K562 (cell line): ENCODE measurements around the gene VPREB1. TPM values are rescaled to one million over a fixed set of nuclear protein-coding genes. Genes with fewer than 3 reads are reported as not detected.

Source experiments
- CBX1 ChIP-seq: sonication (generic); IDR thresholded peaks from 2 replicates; pipeline ENCODE4 v1.6.1; 2016; ENCODE audit warnings: antibody characterized with exemption, low read depth, mild to moderate bottlenecking
- CBX5 ChIP-seq: IDR thresholded peaks from 2 replicates; pipeline ENCODE4 v1.6.1; 2014; ENCODE audit warnings: low read depth, borderline replicate concordance
- E2F1 ChIP-seq: sonication (generic); formaldehyde crosslinking; IDR thresholded peaks from 2 replicates; pipeline ENCODE4 v1.8.1; 2023; ENCODE audit warnings: mild to moderate bottlenecking, missing genetic modification reagents, moderate library complexity
- GABPA ChIP-seq: fragments of 200-800 bp; sonication (Bioruptor generic); conservative IDR thresholded peaks from 2 replicates; pipeline ENCODE4 v1.6.1; 2016; ENCODE audit warnings: low read depth, missing genetic modification characterization, missing compliant biosample characterization
- MYBL2 ChIP-seq, 2 experiments: fragments of 450-650 bp in 1 of 2; sonication (generic) in 1 of 2; formaldehyde crosslinking in 1 of 2; IDR thresholded peaks; 2 replicates each; pipeline versions ENCODE4 v1.6.1 to v1.8.1; 2017 to 2022; ENCODE audit warnings: borderline replicate concordance in 1 of 2, inconsistent platforms in 1 of 2, low read depth in 1 of 2, mild to moderate bottlenecking in 1 of 2, missing genetic modification reagents in 1 of 2, moderate library complexity in 1 of 2
- NFATC3 ChIP-seq: fragments of 450-650 bp; IDR thresholded peaks from 2 replicates; pipeline ENCODE4 v1.6.1; 2017; ENCODE audit warnings: mild to moderate bottlenecking
- PHF20 ChIP-seq: fragments of 450-650 bp; IDR thresholded peaks from 2 replicates; pipeline ENCODE4 v1.6.1; 2018; ENCODE audit not compliant: partially characterized antibody
- PREB ChIP-seq: sonication (generic); formaldehyde crosslinking; IDR thresholded peaks from 2 replicates; pipeline ENCODE4 v1.8.1; 2023; ENCODE audit warnings: mild to moderate bottlenecking, missing genetic modification reagents
- STAG1 ChIP-seq: sonication (generic); formaldehyde crosslinking; IDR thresholded peaks from 2 replicates; pipeline ENCODE4 v1.5.0; 2020; ENCODE audit warnings: missing genetic modification reagents, borderline replicate concordance
- TSHZ1 ChIP-seq: fragments of 250-450 bp; sonication (Bioruptor Pico); IDR thresholded peaks from 2 replicates; pipeline ENCODE4 v1.4.0; 2020; ENCODE audit warnings: mild to moderate bottlenecking, moderate library complexity
- USF2 ChIP-seq: sonication (generic); formaldehyde crosslinking; IDR thresholded peaks from 2 replicates; pipeline ENCODE4 v1.5.0; 2020; ENCODE audit warnings: missing genetic modification reagents
- ZBTB34 ChIP-seq: fragments of 250-450 bp; sonication (Bioruptor Pico); IDR thresholded peaks from 2 replicates; pipeline ENCODE4 v1.8.0; 2021; ENCODE audit warnings: mild to moderate bottlenecking, moderate library complexity
- ZBTB9 ChIP-seq: fragments of 450-650 bp; formaldehyde crosslinking; IDR thresholded peaks from 2 replicates; pipeline ENCODE4 v1.4.0; 2020; ENCODE audit warnings: mild to moderate bottlenecking, moderate library complexity
- ZC3H4 ChIP-seq: sonication (generic); formaldehyde crosslinking; IDR thresholded peaks from 2 replicates; pipeline ENCODE4 v1.9.0; 2021; ENCODE audit warnings: missing genetic modification reagents, borderline replicate concordance
- ZNF217 ChIP-seq: sonication (generic); formaldehyde crosslinking; IDR thresholded peaks from 2 replicates; pipeline ENCODE4 v1.8.0; 2022; ENCODE audit warnings: mild to moderate bottlenecking, missing genetic modification reagents
- ZNF785 ChIP-seq: fragments of 250-450 bp; sonication (Bioruptor Pico); IDR thresholded peaks from 2 replicates; pipeline ENCODE4 v1.4.0; 2020; ENCODE audit warnings: mild to moderate bottlenecking
- polyA plus RNA-seq, 8 experiments: library from polyadenylated mRNA; depleted of rRNA in 4 of 8; stranded (reverse) in 5 of 8; unstranded in 3 of 8; fragments of >200 nt; fragmentation: Nextera tagmentation in 2 of 8; fragmentation: Illumina TruSeq in 1 of 8; extraction: Ambion mirVana in 2 of 8; extraction: Trizol in 1 of 8; gene quantifications; 2 replicates each; pipeline versions ENCODE4 v1.2.1 to v1.2.3, GENCODE V29; 2011 to 2014; ENCODE audit warnings: inconsistent platforms in 1 of 8, missing spikeins in 1 of 8
- total RNA-seq, 7 experiments: library from RNA; depleted of rRNA in 6 of 7; stranded (reverse); fragments of >200 nt in 6 of 7; fragmentation: Illumina TruSeq in 2 of 7; extraction: Trizol in 2 of 7; gene quantifications; 2 replicates each; pipeline versions ENCODE4 v1.2.1 to v1.2.3, GENCODE V29; 2011 to 2021; ENCODE audit warnings: low replicate concordance in 1 of 7

Gene VPREB1
- total and polyA plus RNA-seq, 9 of the 15 experiments (the other 6 are each of a cell fraction or from before 2014, with no cell fraction given) = not detected

GRCh38 chr22:22207845-22208564 lies 36.6 kb upstream of the VPREB1 start (continued):
- TF ChIP-seq ZBTB34 (CRISPR knock-in tag) (no peak), PREB (CRISPR knock-in tag) (peak; percentile 98; the same call in 1 of the 2 replicates), MYBL2 (IDR thresholded peaks at IDR 0.05; ENCODE audit: low read depth) (no peak), MYBL2 (CRISPR knock-in tag; IDR thresholded peaks at IDR 0.05; ENCODE audit: borderline replicate concordance) (peak; percentile 74; the same call in 1 of the 2 replicates), E2F1 (CRISPR knock-in tag) (peak; percentile 88; the same call in 1 of the 2 replicates), CBX5 (no peak), ZNF217 (CRISPR knock-in tag) (0 out of 2 replicates have a peak, but pooled peaks have one; percentile 17), TSHZ1 (peak; percentile 75), ZNF785 (no peak), ZBTB9 (0 out of 2 replicates have a peak, but pooled peaks have one; percentile 54), GABPA (tag) (no peak), NFATC3 (no peak), USF2 (CRISPR knock-in tag) (0 out of 2 replicates have a peak, but pooled peaks have one; percentile 14), PHF20 (no peak), STAG1 (CRISPR knock-in tag) (peak; percentile 91), CBX1 (no peak), ZC3H4 (CRISPR knock-in tag) (no peak)
